Stromal cell of bone marrow (primary cell): Measurements from ENCODE around the gene PRDX1.
"Not testable (repeated sequence)": the region's sequence is repeated elsewhere in the genome, so short reads cannot be mapped to it uniquely, and the experiment has no call there.

ENCODE experiments used
- DNase-seq: peaks from one replicate; pipeline ENCODE4 v3.0.0-alpha.2; 2012; ENCODE audit warnings: low read depth

Gene PRDX1

GRCh38 chr1:45535988-45536766 is 14.5 kb upstream of the PRDX1 start:
- no peak for DNase-seq

GRCh38 chr1:45531873-45532272 is 10.2 kb upstream of the PRDX1 start:
- DNase-seq: no peak

GRCh38 chr1:45530632-45531135 is 9.0 kb upstream of the PRDX1 start:
- DNase-seq: no peak

GRCh38 chr1:45526135-45526644 is 4.5 kb upstream of the PRDX1 start:
- no peak for DNase-seq

- DNase-seq: not testable (repeated sequence)
Observed at GRCh38 chr1:45523975-45524374, 2.3 kb upstream of the PRDX1 start.

GRCh38 chr1:45523516-45523915 is 1.8 kb upstream of the PRDX1 start:
- not testable (repeated sequence) for DNase-seq

GRCh38 chr1:45522324-45523104 is 830 bp upstream of the PRDX1 start:
- peak; percentile 41 for DNase-seq

- DNase-seq: not testable (repeated sequence)
Observed at GRCh38 chr1:45519774-45520173, 1.9 kb downstream of the PRDX1 start.

GRCh38 chr1:45518910-45519309 is 2.8 kb downstream of the PRDX1 start:
- no peak for DNase-seq

- DNase-seq: not testable (repeated sequence)
Observed at GRCh38 chr1:45518366-45518765, 3.3 kb downstream of the PRDX1 start.

- no peak for DNase-seq
Observed at GRCh38 chr1:45516465-45516864, 5.2 kb downstream of the PRDX1 start.

GRCh38 chr1:45516036-45516435 is 5.6 kb downstream of the PRDX1 start:
- DNase-seq: no peak

- not testable (repeated sequence) for DNase-seq
Observed at GRCh38 chr1:45513532-45514260, 8.0 kb downstream of the PRDX1 start.

- DNase-seq: no peak
Observed at GRCh38 chr1:45512641-45513054, 9.0 kb downstream of the PRDX1 start.

GRCh38 chr1:45510972-45511527 is 10.6 kb downstream of the PRDX1 start:
- DNase-seq: no peak

GRCh38 chr1:45510036-45510971 is 11.4 kb downstream of the PRDX1 start:
- no peak for DNase-seq

GRCh38 chr1:45508295-45509151 is 13.2 kb downstream of the PRDX1 start:
- DNase-seq: no peak

- no peak for DNase-seq
Observed at GRCh38 chr1:45507893-45508292, 13.8 kb downstream of the PRDX1 start.

- DNase-seq: no peak
Observed at GRCh38 chr1:45507195-45507594, 14.5 kb downstream of the PRDX1 start.
